HepG2 (cell line): ENCODE results near the gene KMT5C.

Source experiments
- DPF2 ChIP-seq: sonication (generic); formaldehyde crosslinking; IDR thresholded peaks from 2 replicates; pipeline ENCODE4 v1.4.0; 2020; ENCODE audit warnings: mild to moderate bottlenecking, low read depth, missing genetic modification reagents, borderline replicate concordance
- EHMT2 ChIP-seq: fragments of 200-600 bp; sonication (generic); IDR thresholded peaks from 2 replicates; pipeline ENCODE4 v1.7.0; 2017; ENCODE audit warnings: antibody characterized with exemption, low read depth, low read length, borderline replicate concordance
- GABPB1 ChIP-seq: IDR thresholded peaks from 2 replicates; pipeline ENCODE4 v1.6.1; 2016; ENCODE audit warnings: mild to moderate bottlenecking, missing genetic modification reagents, moderate library complexity, missing compliant biosample characterization
- GATA4 ChIP-seq: sonication (generic); IDR thresholded peaks from 2 replicates; pipeline ENCODE4 v1.6.1; 2016; ENCODE audit warnings: antibody characterized with exemption, low read depth, borderline replicate concordance
- HDAC2 ChIP-seq: sonication (generic); formaldehyde crosslinking; IDR thresholded peaks from 2 replicates; pipeline ENCODE4 v1.4.0; 2020; ENCODE audit warnings: missing genetic modification reagents
- NFIC ChIP-seq: IDR thresholded peaks from 2 replicates; pipeline ENCODE4 v1.6.1; 2012; ENCODE audit warnings: mild to moderate bottlenecking, low read length, inconsistent platforms
- REST ChIP-seq, 2 experiments: IDR thresholded peaks; 2 replicates each; pipeline ENCODE4 v1.6.1; 2011 to 2012; ENCODE audit warnings: low read length in 2 of 2, borderline replicate concordance in 1 of 2, low read depth in 1 of 2, mild to moderate bottlenecking in 1 of 2, moderate library complexity in 1 of 2
- ZBTB43 ChIP-seq: sonication (generic); formaldehyde crosslinking; conservative IDR thresholded peaks from 2 replicates; pipeline ENCODE4 v1.4.0; 2020; ENCODE audit warnings: missing genetic modification reagents
- ZNF468 ChIP-seq: sonication (generic); formaldehyde crosslinking; IDR thresholded peaks from 2 replicates; pipeline ENCODE4 v1.8.0; 2022; ENCODE audit warnings: mild to moderate bottlenecking, moderate library complexity, missing genetic modification reagents
- TF ChIP-seq, protein P1 (sequence below): sonication (generic); formaldehyde crosslinking; IDR thresholded peaks from 2 replicates; pipeline ENCODE4 v1.5.0; 2020; ENCODE audit warnings: mild to moderate bottlenecking, missing genetic modification reagents, moderate library complexity
- TF ChIP-seq, protein P2 (sequence below): sonication (generic); IDR thresholded peaks from 2 replicates; pipeline ENCODE4 v1.6.1; 2016; ENCODE audit warnings: low read depth, borderline replicate concordance

- no peak for TF ChIP-seq ZBTB43
- peak; percentile 78 for TF ChIP-seq GABPB1 (CRISPR knock-in tag)
- no peak for TF ChIP-seq EHMT2
- TF ChIP-seq NFIC = no peak
- TF ChIP-seq, protein P1, sequence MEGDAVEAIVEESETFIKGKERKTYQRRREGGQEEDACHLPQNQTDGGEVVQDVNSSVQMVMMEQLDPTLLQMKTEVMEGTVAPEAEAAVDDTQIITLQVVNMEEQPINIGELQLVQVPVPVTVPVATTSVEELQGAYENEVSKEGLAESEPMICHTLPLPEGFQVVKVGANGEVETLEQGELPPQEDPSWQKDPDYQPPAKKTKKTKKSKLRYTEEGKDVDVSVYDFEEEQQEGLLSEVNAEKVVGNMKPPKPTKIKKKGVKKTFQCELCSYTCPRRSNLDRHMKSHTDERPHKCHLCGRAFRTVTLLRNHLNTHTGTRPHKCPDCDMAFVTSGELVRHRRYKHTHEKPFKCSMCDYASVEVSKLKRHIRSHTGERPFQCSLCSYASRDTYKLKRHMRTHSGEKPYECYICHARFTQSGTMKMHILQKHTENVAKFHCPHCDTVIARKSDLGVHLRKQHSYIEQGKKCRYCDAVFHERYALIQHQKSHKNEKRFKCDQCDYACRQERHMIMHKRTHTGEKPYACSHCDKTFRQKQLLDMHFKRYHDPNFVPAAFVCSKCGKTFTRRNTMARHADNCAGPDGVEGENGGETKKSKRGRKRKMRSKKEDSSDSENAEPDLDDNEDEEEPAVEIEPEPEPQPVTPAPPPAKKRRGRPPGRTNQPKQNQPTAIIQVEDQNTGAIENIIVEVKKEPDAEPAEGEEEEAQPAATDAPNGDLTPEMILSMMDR (CRISPR knock-in tag) = no peak
- TF ChIP-seq, protein P2, sequence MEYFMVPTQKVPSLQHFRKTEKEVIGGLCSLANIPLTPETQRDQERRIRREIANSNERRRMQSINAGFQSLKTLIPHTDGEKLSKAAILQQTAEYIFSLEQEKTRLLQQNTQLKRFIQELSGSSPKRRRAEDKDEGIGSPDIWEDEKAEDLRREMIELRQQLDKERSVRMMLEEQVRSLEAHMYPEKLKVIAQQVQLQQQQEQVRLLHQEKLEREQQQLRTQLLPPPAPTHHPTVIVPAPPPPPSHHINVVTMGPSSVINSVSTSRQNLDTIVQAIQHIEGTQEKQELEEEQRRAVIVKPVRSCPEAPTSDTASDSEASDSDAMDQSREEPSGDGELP = no peak
- no peak for TF ChIP-seq DPF2 (CRISPR knock-in tag)
- TF ChIP-seq REST (IDR thresholded peaks at IDR 0.05; ENCODE audit: borderline replicate concordance in 1 of 2, low read depth in 1 of 2, low read length in 2 of 2) = no peak
- no peak for TF ChIP-seq HDAC2
- no peak for TF ChIP-seq GATA4
- TF ChIP-seq ZNF468 (CRISPR knock-in tag) = no peak
These were observed 32.8 kb downstream of the KMT5C start for GRCh38 chr19:55372316-55373081.
